ELF-1 (cell line): Measurements from ENCODE around the gene ZNF341.

Experiments used
- DNase-seq: peaks from one replicate; pipeline ENCODE4 v3.0.0-alpha.2; 2016; ENCODE audit warnings: low read depth, low spot score

Gene ZNF341

DNA sequence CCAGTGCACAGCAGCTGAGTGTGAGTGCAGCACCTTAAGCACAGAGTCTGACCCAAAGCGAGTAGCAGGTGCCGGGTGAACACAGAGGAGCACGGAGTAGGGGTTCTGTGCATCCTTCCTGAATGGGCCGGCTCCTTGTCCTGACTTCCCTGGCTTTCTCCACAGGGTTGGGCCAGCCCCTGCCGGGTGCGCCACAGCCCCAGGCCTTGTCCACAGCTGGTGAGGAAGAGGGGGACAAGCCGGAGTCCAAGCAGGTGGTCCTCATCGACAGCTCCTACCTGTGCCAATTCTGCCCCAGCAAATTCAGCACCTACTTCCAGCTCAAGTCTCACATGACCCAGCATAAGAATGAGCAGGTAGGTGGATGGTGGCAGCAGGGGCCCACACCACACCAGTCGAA, 34.9 kb downstream of the ZNF341 start:
- no peak for DNase-seq

- no peak for DNase-seq
These were observed 36.0 kb downstream of the ZNF341 start for GRCh38 chr20:33767777-33768138.

DNA sequence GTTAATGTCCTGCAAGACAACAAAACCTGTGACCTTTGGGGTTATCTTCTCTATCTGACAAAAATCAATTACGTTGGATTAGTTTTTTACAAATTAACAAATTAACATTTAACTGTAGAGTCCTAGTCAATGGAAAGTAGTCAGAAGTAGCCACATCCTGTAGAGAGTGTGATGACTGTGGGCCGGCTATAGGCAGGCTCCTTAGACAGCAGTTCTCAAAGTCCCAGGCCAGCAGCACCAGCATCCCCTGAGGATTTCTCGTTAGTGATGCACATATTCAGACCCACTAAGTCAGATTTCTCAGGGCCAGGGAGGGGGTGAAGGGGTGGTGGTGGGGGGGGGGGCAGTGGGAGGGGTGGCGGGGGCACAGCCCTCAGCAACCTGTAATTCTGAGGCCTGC, 37.2 kb downstream of the ZNF341 start:
- no peak for DNase-seq

DNA sequence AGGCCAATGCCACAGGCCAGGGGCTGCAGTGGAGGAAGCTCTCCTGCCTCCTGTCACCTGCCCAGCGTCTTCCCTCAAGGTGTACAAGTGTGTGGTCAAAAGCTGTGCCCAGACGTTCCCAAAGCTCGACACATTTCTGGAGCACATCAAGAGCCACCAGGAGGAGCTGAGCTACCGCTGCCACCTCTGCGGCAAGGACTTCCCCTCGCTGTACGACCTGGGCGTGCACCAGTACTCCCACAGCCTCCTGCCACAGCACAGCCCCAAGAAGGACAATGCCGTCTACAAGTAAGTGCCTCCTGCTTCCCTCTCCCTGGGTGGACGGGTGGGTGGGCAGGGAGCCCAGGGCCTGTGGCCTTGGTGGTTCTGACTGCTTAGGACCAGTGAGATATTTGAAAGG, 38.2 kb downstream of the ZNF341 start:
- DNase-seq, result no peak

DNA sequence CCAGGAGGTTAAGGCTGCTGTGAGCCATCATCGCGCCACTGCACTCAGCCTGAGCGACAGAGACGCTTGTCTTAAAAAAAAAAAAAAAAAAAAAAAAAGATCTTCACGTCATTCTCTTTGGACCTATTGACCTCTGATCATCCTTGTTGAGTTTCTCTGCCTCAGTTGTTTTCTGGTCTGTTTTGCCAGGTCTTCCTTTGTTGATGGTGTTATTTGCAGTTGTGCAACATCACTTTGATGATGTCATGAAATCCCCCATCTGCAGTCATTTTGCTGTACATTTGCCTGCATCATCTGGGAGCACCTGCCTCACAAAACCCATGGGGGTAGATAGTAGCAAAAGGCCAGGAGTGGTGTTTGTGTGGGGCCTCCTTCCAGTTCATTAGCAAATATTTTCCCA, 40.1 kb downstream of the ZNF341 start:
- no peak for DNase-seq

GRCh38 chr20:33772439-33772838, 40.6 kb downstream of the ZNF341 start:
- no peak for DNase-seq

DNA sequence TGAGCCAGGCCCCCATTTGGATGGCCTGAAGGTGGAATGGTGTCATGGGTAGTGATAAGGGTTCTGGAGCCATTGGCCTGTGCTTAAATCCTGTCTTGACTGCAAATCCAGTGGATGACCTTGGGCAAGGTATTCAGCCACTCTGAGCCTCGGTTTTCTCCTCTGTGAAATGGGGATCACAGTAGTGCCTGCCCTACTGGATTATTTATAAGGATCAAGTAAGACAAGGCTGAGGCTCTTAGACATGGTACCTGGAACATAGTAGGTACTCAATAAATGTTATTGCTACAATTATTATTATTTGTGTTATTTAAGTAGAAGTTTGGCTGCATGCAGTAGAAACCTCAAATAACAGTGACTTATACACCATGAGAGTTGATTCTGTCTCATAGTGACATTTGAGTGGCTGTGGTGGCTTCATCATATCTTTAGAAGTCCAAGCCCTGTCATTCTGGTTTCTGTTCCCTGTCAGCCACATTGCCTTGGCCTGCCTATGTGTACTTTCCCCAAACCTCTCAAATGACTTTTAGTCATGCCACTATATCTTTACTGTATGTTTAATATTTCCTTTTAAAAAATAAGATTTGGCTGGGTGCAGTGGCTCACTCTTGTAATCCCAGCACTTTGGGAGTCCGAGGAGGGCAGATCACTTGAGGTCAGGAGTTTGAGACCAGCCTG, 41.8 kb downstream of the ZNF341 start:
- no peak for DNase-seq

- no peak for DNase-seq
These were observed 46.0 kb downstream of the ZNF341 start for GRCh38 chr20:33777816-33778215.

DNA sequence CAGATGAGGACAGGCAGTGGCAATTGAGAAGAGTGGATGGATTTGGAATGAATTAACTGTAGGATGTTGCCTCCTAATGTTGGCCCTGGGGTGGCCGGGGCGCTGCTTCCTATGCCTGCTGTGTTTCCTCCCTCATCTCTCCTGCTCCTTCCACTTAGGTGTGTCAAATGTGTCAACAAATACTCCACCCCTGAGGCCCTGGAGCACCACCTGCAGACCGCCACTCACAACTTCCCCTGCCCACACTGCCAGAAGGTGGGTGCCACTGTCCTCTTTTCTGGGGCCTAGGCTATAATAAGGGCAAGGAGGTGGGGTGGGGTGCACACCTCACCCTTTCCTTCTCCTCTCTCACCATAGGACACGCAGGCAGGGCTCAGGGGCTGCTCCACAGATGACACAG, 49.3 kb downstream of the ZNF341 start:
- DNase-seq, result no peak

- no peak for DNase-seq
These were observed 50.1 kb downstream of the ZNF341 start for GRCh38 chr20:33781945-33782344.

GRCh38 chr20:33783256-33783655, 51.5 kb downstream of the ZNF341 start:
- DNase-seq, result no peak

- DNase-seq, result no peak
These were observed 52.0 kb downstream of the ZNF341 start for GRCh38 chr20:33783818-33784217.

DNA sequence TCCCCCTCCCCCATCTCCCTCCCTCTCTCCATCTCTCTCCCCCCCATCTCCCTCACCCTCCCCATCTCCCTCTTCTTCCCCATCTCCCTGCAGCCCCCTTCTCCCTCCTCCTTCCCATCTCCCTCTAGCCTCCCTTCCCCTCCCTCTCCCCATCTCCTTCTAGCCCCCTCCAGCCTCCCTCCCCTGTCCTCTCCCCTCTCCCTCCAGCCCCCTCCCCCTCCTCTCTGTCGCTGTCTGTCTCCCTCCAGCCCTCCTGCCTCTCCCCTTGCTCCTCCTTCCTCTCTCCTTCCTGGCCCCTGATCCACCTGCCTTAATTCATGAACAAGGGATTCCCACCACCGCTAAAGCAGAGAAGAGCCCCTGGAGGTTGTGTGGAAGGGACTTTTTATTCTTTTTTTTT, 52.4 kb downstream of the ZNF341 start:
- no peak for DNase-seq

DNA sequence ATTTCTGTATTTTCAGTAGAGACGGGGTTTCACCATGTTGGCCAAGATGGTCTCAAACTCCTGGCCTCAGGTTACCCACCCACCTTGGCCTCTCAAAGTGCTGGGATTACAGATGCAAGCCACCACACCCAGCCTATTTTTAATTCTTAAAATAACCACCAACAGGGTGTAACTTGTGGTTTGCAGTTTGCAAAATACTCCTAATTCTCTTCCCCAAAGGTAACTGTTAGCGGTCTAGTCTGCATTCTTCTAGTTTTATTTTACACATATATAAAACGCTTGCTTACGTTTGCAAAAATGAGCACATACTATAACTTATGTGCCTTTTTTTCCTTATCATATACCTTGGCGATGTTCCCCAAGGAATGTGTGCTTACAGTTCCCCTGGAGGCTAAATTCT, 53.7 kb downstream of the ZNF341 start:
- no peak for DNase-seq

DNA sequence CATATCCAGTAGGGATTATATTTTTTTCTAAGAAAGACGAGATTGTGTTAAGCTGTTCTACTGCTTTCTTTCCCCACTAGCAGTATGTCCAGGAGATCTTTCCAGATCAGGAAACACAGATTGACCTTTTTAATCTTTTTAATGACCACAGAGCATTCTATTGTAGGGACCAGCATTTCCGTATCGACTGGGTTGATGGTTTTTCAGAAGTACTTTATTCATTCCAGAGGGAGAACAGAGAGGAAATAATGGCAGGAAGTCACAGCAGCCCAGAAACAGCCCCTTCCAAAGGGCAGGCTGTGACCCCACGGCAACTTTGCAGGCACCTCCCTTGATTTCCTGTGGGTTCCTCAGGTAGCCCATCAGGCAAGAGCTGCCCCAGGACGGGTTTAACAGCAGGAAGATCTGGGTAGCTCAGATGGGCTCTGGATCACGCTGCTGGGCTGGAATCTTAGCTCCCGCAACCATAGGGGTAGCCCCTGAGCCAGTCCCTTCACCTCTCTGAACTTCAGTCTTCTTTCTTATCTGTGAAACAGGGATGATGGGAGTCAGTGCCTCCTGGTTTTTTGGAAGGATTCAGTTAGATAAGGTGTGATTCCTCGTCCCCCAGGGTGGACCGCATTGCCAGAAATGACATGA, 55.6 kb downstream of the ZNF341 start:
- DNase-seq, result peak; percentile 18

GRCh38 chr20:33788351-33789049, 56.7 kb downstream of the ZNF341 start:
- peak; percentile 56 for DNase-seq

- peak; percentile 92 for DNase-seq
These were observed 57.5 kb downstream of the ZNF341 start for GRCh38 chr20:33789109-33789857.

- no peak for DNase-seq
These were observed 58.0 kb downstream of the ZNF341 start for GRCh38 chr20:33789858-33790182.

GRCh38 chr20:33790566-33790965, 58.8 kb downstream of the ZNF341 start:
- no peak for DNase-seq

DNA sequence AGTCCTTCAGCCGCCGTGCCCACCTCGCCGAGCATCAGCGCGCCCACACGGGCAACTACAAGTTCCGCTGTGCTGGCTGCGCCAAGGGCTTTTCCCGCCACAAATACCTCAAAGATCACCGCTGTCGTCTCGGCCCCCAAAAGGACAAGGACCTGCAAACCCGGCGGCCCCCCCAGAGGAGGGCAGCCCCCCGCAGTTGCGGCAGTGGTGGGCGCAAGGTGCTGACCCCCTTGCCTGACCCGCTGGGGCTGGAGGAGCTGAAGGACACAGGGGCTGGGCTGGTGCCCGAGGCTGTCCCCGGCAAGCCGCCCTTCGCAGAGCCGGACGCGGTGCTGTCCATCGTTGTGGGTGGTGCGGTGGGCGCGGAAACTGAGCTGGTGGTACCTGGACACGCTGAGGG, 59.2 kb downstream of the ZNF341 start:
- DNase-seq, result no peak

DNA sequence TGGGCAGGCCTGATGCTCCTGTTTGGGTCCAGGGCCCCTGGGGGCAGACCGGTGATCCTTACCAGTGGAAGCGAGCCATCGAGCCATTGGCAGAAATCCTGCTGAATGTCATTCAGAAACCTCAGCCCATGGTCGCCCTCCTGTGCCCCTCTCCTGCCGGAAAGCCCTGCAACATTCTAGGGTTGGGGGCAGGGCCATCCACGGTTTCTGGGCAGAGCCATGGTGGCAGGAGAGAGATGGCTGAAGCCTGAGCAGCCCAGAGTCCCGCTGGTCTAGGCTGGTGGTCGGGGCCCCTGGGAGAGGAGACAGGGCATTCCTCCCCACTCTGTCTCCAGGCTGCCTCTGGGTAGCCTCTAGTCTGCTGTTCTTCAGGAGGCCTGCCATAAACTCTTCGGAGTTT, 59.7 kb downstream of the ZNF341 start:
- no peak for DNase-seq

DNA sequence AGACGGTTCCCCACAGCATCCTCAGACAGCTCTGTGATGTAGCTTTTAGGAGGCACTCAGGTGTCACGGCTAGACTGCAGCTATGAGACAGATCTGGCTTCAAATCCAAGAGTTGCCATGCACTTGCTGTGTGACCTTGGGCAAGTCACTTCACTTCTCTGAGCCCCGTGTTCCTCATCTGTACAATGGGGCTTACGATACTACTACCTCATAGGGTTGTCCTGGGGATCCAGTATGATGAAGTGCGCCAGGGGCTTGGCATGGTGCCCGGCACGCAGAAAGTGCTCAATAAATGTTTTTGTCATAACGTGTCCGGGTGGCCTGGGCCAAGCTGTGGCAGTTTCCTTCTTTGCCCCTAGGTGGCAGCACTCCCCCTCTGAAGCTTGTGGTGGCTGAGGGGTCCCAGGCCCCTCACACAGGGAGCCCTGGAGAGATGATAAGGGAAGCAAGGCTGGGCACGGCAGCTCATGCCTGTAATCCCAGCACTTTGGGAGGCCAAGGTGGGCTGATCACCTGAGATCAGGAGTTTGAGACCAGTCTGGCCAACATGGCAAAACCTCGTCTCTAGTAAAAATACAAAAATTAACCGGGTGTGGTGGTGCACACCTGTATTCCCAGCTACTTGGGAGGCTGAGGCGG, 60.3 kb downstream of the ZNF341 start:
- peak; percentile 80 for DNase-seq
